Smooth muscle cell (in vitro differentiated cells): Measurements from ENCODE around the gene DGKI. TPM values are rescaled to one million over a fixed set of nuclear protein-coding genes. Genes with fewer than 3 reads are reported as not detected.

ENCODE experiments used
- DNase-seq: peaks from one replicate; lab custom pipeline; 2025; ENCODE audit not compliant: unreplicated experiment; lab: John Stamatoyannopoulos, UW
- H2AFZ ChIP-seq: fragments of 200-600 bp; sonication (generic); 2 replicates; pipeline ENCODE4 v1.6.0; 2016; ENCODE audit warnings: antibody characterized with exemption, low read depth, mild to moderate bottlenecking
- H3F3A ChIP-seq: fragments of 200-600 bp; sonication (generic); 2 replicates; pipeline ENCODE4 v1.6.0; 2017; ENCODE audit warnings: antibody characterized with exemption, low read depth
- H3K27ac ChIP-seq: fragments of 200-600 bp; sonication (generic); 2 replicates; pipeline ENCODE4 v1.5.1; 2016; ENCODE audit warnings: low read depth, mild to moderate bottlenecking
- H3K27me3 ChIP-seq: fragments of 200-600 bp; sonication (generic); 2 replicates; pipeline ENCODE4 v1.6.1; 2016; ENCODE audit warnings: low read depth, mild to moderate bottlenecking
- H3K36me3 ChIP-seq: fragments of 200-600 bp; sonication (generic); 2 replicates; pipeline ENCODE4 v1.5.1; 2016; ENCODE audit warnings: low read depth
- H3K4me1 ChIP-seq: fragments of 200-600 bp; sonication (generic); 2 replicates; pipeline ENCODE4 v1.5.1; 2016; ENCODE audit warnings: low read depth
- H3K4me2 ChIP-seq: fragments of 200-600 bp; sonication (generic); 2 replicates; pipeline ENCODE4 v1.6.0; 2016; ENCODE audit warnings: mild to moderate bottlenecking
- H3K4me3 ChIP-seq: fragments of 200-600 bp; sonication (generic); 2 replicates; pipeline ENCODE4 v1.5.1; 2016; ENCODE audit warnings: mild to moderate bottlenecking
- H3K79me2 ChIP-seq: fragments of 200-600 bp; sonication (generic); 2 replicates; pipeline ENCODE4 v1.6.0; 2016; ENCODE audit warnings: low read depth, mild to moderate bottlenecking
- H3K9ac ChIP-seq: fragments of 200-600 bp; sonication (generic); 2 replicates; pipeline ENCODE4 v1.6.0; 2016; ENCODE audit warnings: low read depth
- H3K9me3 ChIP-seq: fragments of 200-600 bp; sonication (generic); replicated peaks from 2 replicates; pipeline ENCODE4 v1.5.1; 2016; ENCODE audit warnings: low read depth
- H4K20me1 ChIP-seq: fragments of 200-600 bp; sonication (generic); 2 replicates; pipeline ENCODE4 v1.6.0; 2016; ENCODE audit warnings: low read depth
- CTCF ChIP-seq: fragments of 200-600 bp; sonication (generic); IDR thresholded peaks from 2 replicates; pipeline ENCODE4 v1.5.1; 2017; ENCODE audit warnings: borderline replicate concordance, mild to moderate bottlenecking, antibody characterized with exemption; ENCODE audit not compliant: insufficient read depth, poor library complexity, severe bottlenecking
- WGBS: methylation state at CpG from one replicate; pipeline ENCODE4 v1.1.7; 2016; ENCODE audit warnings: low lambda C conversion rate; 5-methylcytosine and 5-hydroxymethylcytosine counted together
- polyA plus RNA-seq: library from polyadenylated mRNA; unstranded; fragments of >200 nt; fragmentation: Nextera tagmentation; extraction: Ambion mirVana; gene quantifications from 2 replicates; pipeline ENCODE4 v1.2.1, GENCODE V29; 2016
- total RNA-seq: library from RNA; depleted of rRNA; stranded (reverse); fragments of >200 nt; gene quantifications from 2 replicates; pipeline ENCODE4 v1.2.3, GENCODE V29; 2014

The DGKI gene
- total and polyA plus RNA-seq, 2 experiments from 2014 or later, result 2.5 to 6.2 TPM

GRCh38 chr7:137619181-137619580, 227.6 kb downstream of the DGKI start:
- no peaks in the 10 kb centered on the region for H3F3A ChIP-seq
- H3K4me1 ChIP-seq, result no peaks in the 10 kb centered on the region
- H3K27ac ChIP-seq, result no peak overlapping the region
- no peak overlapping the region for H3K4me2 ChIP-seq
- no peaks in the 10 kb centered on the region for H4K20me1 ChIP-seq
- H3K27me3 ChIP-seq, result no peaks in the 10 kb centered on the region
- 100% methylated on average over 1 of the region's 1 CpG for WGBS
- TF ChIP-seq CTCF, result no peak
- H3K79me2 ChIP-seq, result no peaks in the 10 kb centered on the region
- H3K9me3 ChIP-seq, result no peaks in the 10 kb centered on the region
- no peak for DNase-seq
- no peak overlapping the region for H3K9ac ChIP-seq
- no peak overlapping the region for H2AFZ ChIP-seq
- no peaks in the 10 kb centered on the region for H3K36me3 ChIP-seq
- H3K4me3 ChIP-seq, result no peak overlapping the region

DNA sequence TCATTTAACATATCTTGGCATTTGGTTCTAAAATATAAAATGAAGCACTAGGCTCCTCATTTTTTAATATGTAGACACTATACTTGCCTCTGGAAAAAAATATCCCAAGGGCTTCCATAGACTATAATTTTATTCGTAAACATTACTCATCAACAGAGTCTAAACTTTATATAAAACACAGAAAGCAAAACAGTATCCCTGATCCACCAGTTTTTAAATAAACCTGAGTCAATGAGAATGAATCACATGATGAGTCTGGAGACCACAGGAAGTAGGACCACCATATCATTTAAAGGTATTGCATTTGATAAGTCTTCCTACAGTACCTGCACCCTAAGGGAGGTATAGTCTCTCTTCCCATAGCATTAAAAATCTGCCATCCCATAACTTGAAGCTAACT, 228.0 kb downstream of the DGKI start:
- Histone ChIP-seq H3F3A (no peaks in the 10 kb centered on the region), H3K79me2 (no peaks in the 10 kb centered on the region), H4K20me1 (no peaks in the 10 kb centered on the region), H2AFZ (no peak overlapping the region), H3K36me3 (no peaks in the 10 kb centered on the region), H3K4me3 (no peak overlapping the region), H3K4me1 (no peaks in the 10 kb centered on the region), H3K9me3 (no peaks in the 10 kb centered on the region), H3K4me2 (no peak overlapping the region), H3K9ac (no peak overlapping the region), H3K27ac (no peak overlapping the region), H3K27me3 (no peaks in the 10 kb centered on the region)
- DNase-seq, result no peak
- 100% methylated on average over 1 of the region's 1 CpG for WGBS
- TF ChIP-seq CTCF, result no peak

- H3K79me2 ChIP-seq, result no peaks in the 10 kb centered on the region
- no peak for DNase-seq
- no peaks in the 10 kb centered on the region for H3K27me3 ChIP-seq
- H3K27ac ChIP-seq, result no peak overlapping the region
- H3K9me3 ChIP-seq, result no peaks in the 10 kb centered on the region
- no peak overlapping the region for H3K9ac ChIP-seq
- H4K20me1 ChIP-seq, result no peaks in the 10 kb centered on the region
- H3K4me1 ChIP-seq, result peaks cover 13% of the 10 kb centered on the region
- no peaks in the 10 kb centered on the region for H3F3A ChIP-seq
- H3K36me3 ChIP-seq, result no peaks in the 10 kb centered on the region
- H3K4me3 ChIP-seq, result no peak overlapping the region
- H3K4me2 ChIP-seq, result no peak overlapping the region
- WGBS, result 99% methylated on average over 3 of the region's 3 CpGs
- no peak for TF ChIP-seq CTCF
- no peak overlapping the region for H2AFZ ChIP-seq
Observed at GRCh38 chr7:137613006-137613525, 233.7 kb downstream of the DGKI start.

GRCh38 chr7:137611606-137612005, 235.2 kb downstream of the DGKI start:
- no peaks in the 10 kb centered on the region for H3K27me3 ChIP-seq
- no peak for TF ChIP-seq CTCF
- 95% methylated on average over 2 of the region's 2 CpGs for WGBS

More at GRCh38 chr7:137611606-137612005, 235.2 kb downstream of the DGKI start:
- H3K9me3 ChIP-seq, result no peaks in the 10 kb centered on the region
- H2AFZ ChIP-seq, result no peak overlapping the region
- no peak overlapping the region for H3K9ac ChIP-seq
- no peaks in the 10 kb centered on the region for H3K79me2 ChIP-seq
- H3K4me3 ChIP-seq, result no peak overlapping the region
- H4K20me1 ChIP-seq, result no peaks in the 10 kb centered on the region
- no peaks in the 10 kb centered on the region for H3F3A ChIP-seq
- peaks cover 13% of the 10 kb centered on the region for H3K4me1 ChIP-seq
- H3K27ac ChIP-seq, result no peak overlapping the region
- no peaks in the 10 kb centered on the region for H3K36me3 ChIP-seq
- DNase-seq, result no peak
- no peak overlapping the region for H3K4me2 ChIP-seq
